Endodermal cell (in vitro differentiated cells): Measurements from ENCODE around the gene CRHR2. TPM values are rescaled to one million over a fixed set of nuclear protein-coding genes. Genes with fewer than 3 reads are reported as not detected.

ENCODE experiments used
- DNase-seq: peaks from one replicate; pipeline ENCODE4 v3.0.0-alpha.2; 2017
- H3K27ac ChIP-seq: 2 replicates; pipeline ENCODE4 v1.5.1; 2013; ENCODE audit warnings: mild to moderate bottlenecking, low read depth, low read length, moderate library complexity
- H3K27me3 ChIP-seq: 2 replicates; pipeline ENCODE4 v1.6.1; 2013; ENCODE audit warnings: mild to moderate bottlenecking, low read length, moderate library complexity; ENCODE audit not compliant: insufficient read depth, control insufficient read depth, poor library complexity, severe bottlenecking
- H3K36me3 ChIP-seq: 2 replicates; pipeline ENCODE4 v1.7.0; 2013; ENCODE audit warnings: mild to moderate bottlenecking, low read length, moderate library complexity; ENCODE audit not compliant: control insufficient read depth, insufficient read depth
- H3K4me1 ChIP-seq: one replicate; pipeline ENCODE4 v1.7.0; 2013; ENCODE audit warnings: low read length; ENCODE audit not compliant: control insufficient read depth, insufficient read depth
- H3K4me3 ChIP-seq: 2 replicates; pipeline ENCODE4 v1.5.1; 2013; ENCODE audit warnings: mild to moderate bottlenecking, low read length, moderate library complexity
- H3K9ac ChIP-seq: 2 replicates; pipeline ENCODE4 v1.6.1; 2013; ENCODE audit warnings: mild to moderate bottlenecking, low read length, moderate library complexity; ENCODE audit not compliant: poor library complexity, severe bottlenecking; ENCODE audit errors: extremely low read depth
- H3K9me3 ChIP-seq: 2 replicates; pipeline ENCODE4 v1.6.1; 2013; ENCODE audit warnings: mild to moderate bottlenecking, low read length, moderate library complexity; ENCODE audit not compliant: control insufficient read depth
- H3K27ac Mint-ChIP-seq: 2 replicates; pipeline ENCODE4 v1.8.0; 2020; ENCODE audit warnings: mixed read lengths
- H3K27me3 Mint-ChIP-seq: 2 replicates; pipeline ENCODE4 v1.8.0; 2021; ENCODE audit warnings: mild to moderate bottlenecking, mixed read lengths; ENCODE audit not compliant: insufficient read depth
- H3K36me3 Mint-ChIP-seq: 2 replicates; pipeline ENCODE4 v1.8.0; 2020; ENCODE audit warnings: low read depth, mixed read lengths
- H3K4me1 Mint-ChIP-seq: 2 replicates; pipeline ENCODE4 v1.8.0; 2020; ENCODE audit warnings: mixed read lengths
- H3K4me3 Mint-ChIP-seq: 2 replicates; pipeline ENCODE4 v1.8.0; 2020; ENCODE audit warnings: mild to moderate bottlenecking, moderate library complexity, mixed read lengths
- H3K9me3 Mint-ChIP-seq: 2 replicates; pipeline ENCODE4 v1.8.0; 2020; ENCODE audit warnings: mild to moderate bottlenecking, mixed read lengths
- CTCF ChIP-seq: fragments of 200-600 bp; sonication (generic); conservative IDR thresholded peaks from 2 replicates; pipeline ENCODE4 v1.5.0; 2021; ENCODE audit warnings: antibody characterized with exemption, mild to moderate bottlenecking
- WGBS, 2 experiments: methylation state at CpG; one replicate each; pipeline versions ENCODE4 v1.1.5 to v1.1.7; 2013; ENCODE audit warnings: missing lambda C conversion rate in 2 of 2, mixed read lengths in 1 of 2; ENCODE audit not compliant: insufficient coverage in 1 of 2, insufficient read length in 1 of 2; 5-methylcytosine and 5-hydroxymethylcytosine counted together
- total RNA-seq, 2 donors: library from RNA; stranded (reverse); fragmentation: NEBNext Ultra II Directional in 1 of 2; extraction: Animal tissue kit (Norgen Biotek cat#: 25700) in 1 of 2; gene quantifications; 2 replicates in 1 of 2; 3 replicates in 1 of 2; pipeline ENCODE4 v1.2.1, GENCODE V29; 2021

CRHR2 gene
- total RNA-seq, 2 donors from 2014 or later: not detected

- Mint-ChIP-seq H3K36me3 (peaks cover under 1% of the 10 kb centered on the region), H3K27me3 (no peaks in the 10 kb centered on the region), H3K27ac (no peak overlapping the region), H3K9me3 (no peaks in the 10 kb centered on the region), H3K4me3 (no peak overlapping the region), H3K4me1 (no peaks in the 10 kb centered on the region)
- TF ChIP-seq CTCF: no peak
- Histone ChIP-seq H3K4me1 (no peaks in the 10 kb centered on the region), H3K27me3 (no peaks in the 10 kb centered on the region), H3K9me3 (no peaks in the 10 kb centered on the region), H3K4me3 (no peak overlapping the region), H3K36me3 (no peaks in the 10 kb centered on the region), H3K9ac (no peak overlapping the region), H3K27ac (no peak overlapping the region)
- no peak for DNase-seq
- WGBS, 2 experiments: 92 to 100% methylated on average over 2 of the region's 2 CpGs
Measured at GRCh38 chr7:30664184-30664885, 17.9 kb downstream of the CRHR2 start.

GRCh38 chr7:30663414-30663813 is 18.8 kb downstream of the CRHR2 start:
- no peak overlapping the region for H3K4me3 ChIP-seq
- H3K9me3 ChIP-seq: no peaks in the 10 kb centered on the region
- Mint-ChIP-seq H3K27me3 (no peaks in the 10 kb centered on the region), H3K4me3 (no peak overlapping the region), H3K9me3 (no peaks in the 10 kb centered on the region), H3K4me1 (no peaks in the 10 kb centered on the region), H3K27ac (no peak overlapping the region), H3K36me3 (no peaks in the 10 kb centered on the region)
- no peak overlapping the region for H3K27ac ChIP-seq
- WGBS, 2 experiments: 92 to 100% methylated on average over 1 to 4 of the region's 4 CpGs
- peak; percentile 48 for TF ChIP-seq CTCF
- DNase-seq: no peak
- H3K36me3 ChIP-seq: no peaks in the 10 kb centered on the region
- H3K4me1 ChIP-seq: no peaks in the 10 kb centered on the region
- H3K9ac ChIP-seq: no peak overlapping the region
- no peaks in the 10 kb centered on the region for H3K27me3 ChIP-seq

DNA sequence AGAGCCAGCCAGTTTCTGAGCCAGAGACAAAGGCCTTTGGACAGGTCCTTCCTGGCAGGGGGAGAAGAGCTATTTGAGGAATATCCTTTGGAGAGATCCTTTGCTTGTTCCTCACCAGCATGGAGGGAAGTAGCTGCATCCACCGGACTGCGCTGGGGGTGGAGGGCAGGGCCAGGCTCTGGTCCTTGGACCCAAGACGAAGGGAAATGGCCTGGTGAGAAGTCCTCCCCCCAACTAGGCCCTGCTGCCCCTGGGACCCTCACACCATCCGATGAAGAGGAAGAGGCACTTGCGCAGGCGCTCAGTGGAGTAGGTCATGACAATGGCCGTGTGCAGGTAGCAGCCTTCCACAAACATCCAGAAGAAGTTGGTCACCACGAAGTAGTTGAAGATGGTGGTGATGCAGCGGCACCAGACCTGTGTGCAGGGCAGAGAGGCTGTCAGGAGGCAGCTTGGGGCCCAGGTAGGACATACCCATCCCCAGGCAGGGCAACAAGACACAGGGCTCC is 19.8 kb downstream of the CRHR2 start:
- Histone ChIP-seq H3K27me3 (no peaks in the 10 kb centered on the region), H3K27ac (no peak overlapping the region), H3K4me3 (no peak overlapping the region), H3K4me1 (no peaks in the 10 kb centered on the region), H3K9ac (no peak overlapping the region), H3K9me3 (no peaks in the 10 kb centered on the region), H3K36me3 (no peaks in the 10 kb centered on the region)
- Mint-ChIP-seq H3K9me3 (no peaks in the 10 kb centered on the region), H3K4me1 (no peaks in the 10 kb centered on the region), H3K36me3 (peaks cover 3% of the 10 kb centered on the region), H3K4me3 (no peak overlapping the region), H3K27me3 (no peaks in the 10 kb centered on the region), H3K27ac (no peak overlapping the region)
- no peak for DNase-seq
- whole genome bisulfite sequencing, 2 experiments: 91 to 98% methylated on average over 5 to 9 of the region's 9 CpGs
- no peak for TF ChIP-seq CTCF
